Measurements from ENCODE around the gene LHFPL6.

The LHFPL6 gene

GRCh38 chr13:39444866-39445265 lies 158.1 kb downstream of the LHFPL6 start:
- no peak for DNase-seq (ENCODE audit: low read depth)
- no peak overlapping the region for H3K4me3 ChIP-seq (ENCODE audit: low read depth, low read length)

- H3K4me3 ChIP-seq (ENCODE audit: low read depth, low read length) = no peak overlapping the region
- no peak for DNase-seq (ENCODE audit: low read depth)
Observed at GRCh38 chr13:39433651-39434050, 169.3 kb downstream of the LHFPL6 start.

GRCh38 chr13:39432196-39432595 lies 170.8 kb downstream of the LHFPL6 start:
- no peak for DNase-seq (ENCODE audit: low read depth)
- H3K4me3 ChIP-seq (ENCODE audit: low read depth, low read length) = no peak overlapping the region

- no peak overlapping the region for H3K4me3 ChIP-seq (ENCODE audit: low read depth, low read length)
- no peak for DNase-seq (ENCODE audit: low read depth)
Observed at GRCh38 chr13:39422845-39423565, 180.0 kb downstream of the LHFPL6 start.

- no peak overlapping the region for H3K4me3 ChIP-seq (ENCODE audit: low read depth, low read length)
- no peak for DNase-seq (ENCODE audit: low read depth)
Observed at GRCh38 chr13:39419876-39420275, 183.1 kb downstream of the LHFPL6 start.

GRCh38 chr13:39419068-39419467 lies 183.9 kb downstream of the LHFPL6 start:
- no peak overlapping the region for H3K4me3 ChIP-seq (ENCODE audit: low read depth, low read length)
- no peak for DNase-seq (ENCODE audit: low read depth)

GRCh38 chr13:39418424-39418823 lies 184.6 kb downstream of the LHFPL6 start:
- DNase-seq (ENCODE audit: low read depth) = no peak
- H3K4me3 ChIP-seq (ENCODE audit: low read depth, low read length) = no peak overlapping the region

GRCh38 chr13:39417643-39418042 lies 185.3 kb downstream of the LHFPL6 start:
- H3K4me3 ChIP-seq (ENCODE audit: low read depth, low read length) = peak overlapping the region; percentile 21
- peak; percentile 42 for DNase-seq (ENCODE audit: low read depth)

GRCh38 chr13:39417131-39417530 lies 185.9 kb downstream of the LHFPL6 start:
- H3K4me3 ChIP-seq (ENCODE audit: low read depth, low read length) = peak overlapping the region; percentile 21
- DNase-seq (ENCODE audit: low read depth) = no peak

- no peak overlapping the region for H3K4me3 ChIP-seq (ENCODE audit: low read depth, low read length)
- peak; percentile 54 for DNase-seq (ENCODE audit: low read depth)
Observed at GRCh38 chr13:39415008-39415802, 187.8 kb downstream of the LHFPL6 start.

- no peak for DNase-seq (ENCODE audit: low read depth)
- no peak overlapping the region for H3K4me3 ChIP-seq (ENCODE audit: low read depth, low read length)
Observed at GRCh38 chr13:39414339-39414738, 188.7 kb downstream of the LHFPL6 start.

- H3K4me3 ChIP-seq (ENCODE audit: low read depth, low read length) = no peak overlapping the region
- no peak for DNase-seq (ENCODE audit: low read depth)
Observed at GRCh38 chr13:39411511-39411910, 191.5 kb downstream of the LHFPL6 start.

- no peak overlapping the region for H3K4me3 ChIP-seq (ENCODE audit: low read depth, low read length)
- no peak for DNase-seq (ENCODE audit: low read depth)
Observed at GRCh38 chr13:39410964-39411363, 192.0 kb downstream of the LHFPL6 start.

- peak; percentile 74 for DNase-seq (ENCODE audit: low read depth)
- H3K4me3 ChIP-seq (ENCODE audit: low read depth, low read length) = no peak overlapping the region
Observed at GRCh38 chr13:39410096-39410901, 192.7 kb downstream of the LHFPL6 start.

GRCh38 chr13:39408512-39408911 lies 194.5 kb downstream of the LHFPL6 start:
- DNase-seq (ENCODE audit: low read depth) = no peak
- no peak overlapping the region for H3K4me3 ChIP-seq (ENCODE audit: low read depth, low read length)

GRCh38 chr13:39407786-39408185 lies 195.2 kb downstream of the LHFPL6 start:
- no peak for DNase-seq (ENCODE audit: low read depth)
- no peak overlapping the region for H3K4me3 ChIP-seq (ENCODE audit: low read depth, low read length)

- no peak overlapping the region for H3K4me3 ChIP-seq (ENCODE audit: low read depth, low read length)
- DNase-seq (ENCODE audit: low read depth) = no peak
Observed at GRCh38 chr13:39407138-39407537, 195.9 kb downstream of the LHFPL6 start.

GRCh38 chr13:39406688-39407087 lies 196.3 kb downstream of the LHFPL6 start:
- no peak for DNase-seq (ENCODE audit: low read depth)
- no peak overlapping the region for H3K4me3 ChIP-seq (ENCODE audit: low read depth, low read length)

GRCh38 chr13:39405596-39406205 lies 197.3 kb downstream of the LHFPL6 start:
- DNase-seq (ENCODE audit: low read depth) = no peak
- no peak overlapping the region for H3K4me3 ChIP-seq (ENCODE audit: low read depth, low read length)

- H3K4me3 ChIP-seq (ENCODE audit: low read depth, low read length) = no peak overlapping the region
- DNase-seq (ENCODE audit: low read depth) = no peak
Observed at GRCh38 chr13:39405107-39405506, 197.9 kb downstream of the LHFPL6 start.

All from skeletal muscle cell (primary cell).